Activated T-helper 9 cell treated with anti-CD3 and anti-CD28 coated beads, Interleukin-2, amount 50 U/mL, for 16 hours (primary cell): Measurements from ENCODE around the gene OS9.
A peak's percentile ranks its signal among the peaks of the same experiment; 100 is the strongest.

Source experiments
- DNase-seq: peaks from one replicate; pipeline ENCODE4 v3.0.0-alpha.2; 2020; ENCODE audit warnings: low read depth

OS9 gene

DNA sequence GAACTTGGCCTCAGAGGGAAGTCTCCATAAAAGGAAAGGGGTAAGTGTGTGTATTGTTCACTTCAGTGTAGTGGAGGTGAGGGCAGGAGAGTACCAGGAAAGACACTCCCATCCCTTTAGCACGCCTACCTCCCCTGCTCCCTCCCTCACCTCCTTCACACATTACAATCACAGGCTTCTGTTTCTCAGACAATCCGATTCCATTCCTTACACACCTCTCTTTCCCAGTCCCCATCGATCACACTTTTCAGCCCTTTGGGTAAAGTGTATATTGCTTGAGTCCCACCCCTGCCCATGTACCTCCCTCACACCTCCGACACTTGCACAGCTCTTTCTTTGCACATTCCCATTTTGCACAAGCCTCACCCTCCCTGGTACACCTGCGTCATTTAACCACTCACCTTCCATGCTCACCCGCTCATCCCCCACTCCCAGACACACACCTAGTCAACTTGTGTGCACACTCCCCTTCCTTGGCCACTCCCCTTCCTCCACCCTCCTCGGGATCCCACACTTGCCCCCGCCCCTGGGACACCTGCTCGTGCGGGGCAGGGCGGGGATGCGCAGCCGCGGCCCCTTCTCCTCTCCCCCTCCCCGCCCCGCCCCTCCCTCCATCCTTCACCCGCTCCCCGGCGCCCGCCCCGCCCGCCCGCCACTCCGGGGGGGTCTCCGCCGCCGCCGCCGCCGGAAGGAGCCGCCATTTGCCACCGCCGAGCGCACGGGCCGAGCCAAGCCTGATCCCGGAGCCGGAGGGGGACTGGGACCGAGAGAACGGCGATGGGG lies 60.7 kb downstream of the OS9 start, which contains the start of gene MARCHF9:
TSS of gene MARCHF9 (plus strand) at position 693 of the 783 bp plus-strand sequence. CDS start 426 bp downstream, outside the sequence.
- peak; percentile 78 for DNase-seq

DNA sequence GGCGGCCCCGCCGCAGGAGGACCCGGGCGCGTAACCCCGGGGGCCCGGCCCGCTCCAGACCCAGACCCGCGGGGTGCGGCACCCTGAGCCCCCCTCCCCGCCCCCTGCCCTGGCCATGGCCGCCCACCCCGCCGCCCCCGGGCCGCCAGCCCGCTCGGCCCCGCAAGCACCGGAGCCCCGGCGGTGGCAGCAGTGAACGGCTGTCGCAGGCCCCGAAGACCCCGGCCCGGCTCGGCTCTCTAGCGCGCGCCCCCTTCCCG lies 61.2 kb downstream of the OS9 start:
- no peak for DNase-seq

DNA sequence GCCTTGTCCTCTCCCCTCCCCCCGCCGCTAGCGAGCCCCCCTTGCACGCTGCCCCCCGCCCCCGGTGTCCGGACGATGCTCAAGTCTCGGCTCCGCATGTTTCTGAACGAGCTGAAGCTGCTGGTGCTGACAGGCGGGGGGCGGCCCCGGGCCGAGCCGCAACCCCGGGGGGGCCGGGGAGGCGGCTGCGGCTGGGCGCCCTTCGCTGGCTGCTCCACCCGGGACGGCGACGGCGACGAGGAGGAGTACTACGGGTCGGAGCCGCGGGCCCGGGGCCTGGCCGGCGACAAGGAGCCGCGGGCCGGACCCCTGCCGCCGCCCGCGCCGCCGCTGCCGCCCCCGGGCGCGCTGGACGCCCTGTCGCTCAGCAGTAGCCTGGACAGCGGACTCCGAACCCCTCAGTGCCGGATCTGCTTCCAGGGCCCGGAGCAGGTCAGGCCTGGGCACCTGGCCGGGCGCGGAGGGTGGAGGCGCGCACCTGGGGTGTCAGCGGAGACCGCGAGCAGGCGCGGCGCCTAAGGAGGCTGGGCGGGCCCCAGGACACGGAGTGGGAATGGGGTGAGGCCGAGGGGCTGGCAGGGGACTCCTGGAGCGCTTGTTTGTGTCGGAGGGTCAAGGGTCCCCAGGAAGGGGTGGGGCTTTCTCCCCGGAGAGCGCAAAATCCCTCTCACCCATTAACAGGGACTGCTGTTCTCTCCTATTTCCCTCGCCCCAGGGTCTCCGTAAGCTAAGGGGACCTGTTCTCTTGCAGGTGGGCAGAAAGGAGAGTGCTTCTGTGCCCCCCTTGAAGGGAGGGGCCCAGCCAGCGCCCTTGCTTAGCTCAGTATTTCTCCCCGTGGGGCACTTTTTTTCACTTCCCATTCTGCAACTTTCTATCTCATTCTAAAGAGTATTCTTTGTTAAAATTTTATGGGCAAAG lies 61.8 kb downstream of the OS9 start:
- peak; percentile 28 for DNase-seq

DNA sequence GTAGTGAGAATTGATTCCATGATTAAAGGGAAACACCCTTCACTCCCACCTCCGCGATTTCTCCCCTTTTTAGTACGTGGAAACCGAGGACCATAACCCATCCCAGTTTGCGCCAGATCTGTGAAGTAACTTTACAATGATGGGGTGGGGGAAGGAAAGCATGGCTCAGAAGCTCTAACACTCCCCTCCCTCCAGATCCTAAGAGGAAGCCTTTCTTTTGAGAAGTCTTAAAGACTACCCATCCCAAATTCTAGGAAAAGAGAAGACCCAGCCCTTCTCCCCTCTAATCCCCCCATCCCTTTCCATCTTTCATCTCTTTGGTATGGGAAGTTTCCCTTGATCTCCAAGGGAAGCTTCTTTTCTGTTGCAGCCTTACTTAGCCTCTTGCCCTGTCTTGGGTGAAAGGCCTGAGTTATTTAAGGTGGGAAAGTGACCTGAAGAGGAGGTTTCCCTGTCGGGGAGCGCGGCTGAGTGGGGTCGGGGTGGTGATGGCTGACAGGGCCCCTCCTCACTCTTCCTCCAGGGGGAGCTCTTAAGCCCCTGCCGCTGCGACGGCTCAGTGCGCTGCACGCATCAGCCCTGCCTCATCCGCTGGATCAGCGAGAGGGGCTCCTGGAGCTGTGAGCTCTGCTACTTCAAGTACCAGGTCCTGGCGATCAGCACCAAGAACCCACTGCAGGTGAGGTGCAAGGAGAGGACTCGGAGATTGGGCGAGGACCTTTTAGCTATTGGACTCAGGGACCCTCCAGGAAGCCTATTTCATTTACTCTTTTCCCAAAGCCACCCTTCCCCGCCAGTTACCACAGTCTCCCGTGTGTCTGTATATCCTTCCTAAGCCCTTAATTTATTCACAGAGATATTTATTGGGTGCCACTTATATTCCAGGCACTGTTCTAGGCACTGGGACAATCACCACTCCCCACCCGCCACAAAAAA lies 62.7 kb downstream of the OS9 start:
- peak; percentile 62 for DNase-seq

DNA sequence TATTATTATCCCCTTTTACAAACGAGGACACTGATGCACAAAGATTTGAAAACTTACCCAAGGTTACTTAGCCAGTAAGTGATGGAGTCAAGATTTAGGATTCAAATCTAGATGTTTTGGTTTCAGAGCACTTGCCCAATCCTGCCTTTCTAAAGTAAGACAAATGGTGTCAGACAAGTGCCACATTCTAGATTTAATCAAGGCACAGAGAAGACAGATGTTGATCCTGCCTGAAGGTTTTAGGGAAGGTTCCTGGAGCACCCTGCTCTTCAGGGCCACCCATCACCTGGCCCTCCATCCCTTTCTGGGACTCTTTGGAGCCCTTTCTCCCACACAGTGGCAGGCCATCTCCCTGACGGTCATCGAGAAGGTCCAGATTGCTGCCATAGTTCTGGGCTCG lies 63.8 kb downstream of the OS9 start:
- DNase-seq = no peak

DNA sequence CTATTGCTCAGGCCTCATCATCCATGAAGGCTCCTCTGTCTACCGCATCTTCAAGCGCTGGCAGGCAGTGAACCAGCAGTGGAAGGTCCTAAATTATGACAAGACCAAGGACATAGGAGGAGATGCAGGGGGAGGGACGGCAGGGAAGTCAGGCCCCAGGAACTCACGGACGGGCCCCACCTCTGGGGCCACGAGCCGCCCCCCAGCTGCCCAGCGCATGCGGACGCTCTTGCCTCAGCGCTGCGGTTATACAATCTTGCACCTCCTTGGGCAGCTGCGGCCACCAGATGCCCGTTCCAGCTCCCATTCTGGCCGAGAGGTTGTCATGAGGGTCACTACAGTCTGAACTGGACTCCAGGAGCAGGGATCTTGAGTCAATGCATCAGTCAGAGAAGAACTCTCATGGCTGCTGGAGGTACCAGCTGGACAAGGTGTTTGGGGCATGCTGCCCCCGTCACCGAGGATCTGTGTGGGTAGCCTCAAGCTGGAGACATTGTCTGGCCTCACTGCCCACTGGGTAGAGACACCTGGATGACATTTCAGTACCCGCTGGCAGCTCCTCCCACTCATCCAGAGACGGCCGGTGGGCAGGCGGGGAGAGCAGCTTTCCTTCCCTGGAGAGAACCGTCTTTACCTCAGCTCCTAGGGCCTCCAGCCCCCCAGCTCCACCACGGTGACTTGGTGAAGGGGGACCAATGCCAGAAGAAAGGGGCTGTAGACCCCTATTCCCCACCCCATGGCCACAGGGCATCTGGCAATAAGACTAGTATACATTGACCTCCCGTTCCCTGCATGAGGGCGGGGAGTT lies 64.8 kb downstream of the OS9 start:
- DNase-seq = no peak

DNA sequence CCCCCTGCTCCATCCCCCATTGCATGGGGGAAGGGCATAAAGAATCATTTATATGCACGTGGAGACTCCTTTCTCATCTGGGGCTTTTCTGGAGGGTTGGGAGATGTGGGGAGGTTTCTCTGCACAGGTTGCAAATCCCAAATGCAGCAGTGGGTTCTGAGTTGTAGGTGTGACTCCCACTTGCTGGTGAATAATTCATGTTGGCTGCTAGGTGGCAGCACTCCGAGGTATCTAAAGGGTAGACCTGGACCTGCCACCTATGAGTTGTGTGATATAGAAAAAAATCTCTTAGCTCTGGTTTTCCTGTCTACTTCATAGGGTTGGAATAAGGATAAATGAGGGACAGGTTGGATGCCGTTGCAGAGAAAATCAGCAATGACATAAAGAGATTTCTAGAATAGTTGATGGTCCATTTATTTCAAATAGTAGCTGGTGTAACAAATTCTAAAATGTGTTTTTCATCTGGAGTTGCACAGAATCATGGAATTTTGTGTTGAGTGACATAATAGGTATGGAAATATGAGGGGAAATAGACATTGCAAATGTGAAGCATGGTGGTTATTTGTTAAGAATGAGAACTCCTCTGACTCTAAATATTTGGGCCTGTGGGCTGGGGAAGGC lies 65.5 kb downstream of the OS9 start:
- no peak for DNase-seq

DNA sequence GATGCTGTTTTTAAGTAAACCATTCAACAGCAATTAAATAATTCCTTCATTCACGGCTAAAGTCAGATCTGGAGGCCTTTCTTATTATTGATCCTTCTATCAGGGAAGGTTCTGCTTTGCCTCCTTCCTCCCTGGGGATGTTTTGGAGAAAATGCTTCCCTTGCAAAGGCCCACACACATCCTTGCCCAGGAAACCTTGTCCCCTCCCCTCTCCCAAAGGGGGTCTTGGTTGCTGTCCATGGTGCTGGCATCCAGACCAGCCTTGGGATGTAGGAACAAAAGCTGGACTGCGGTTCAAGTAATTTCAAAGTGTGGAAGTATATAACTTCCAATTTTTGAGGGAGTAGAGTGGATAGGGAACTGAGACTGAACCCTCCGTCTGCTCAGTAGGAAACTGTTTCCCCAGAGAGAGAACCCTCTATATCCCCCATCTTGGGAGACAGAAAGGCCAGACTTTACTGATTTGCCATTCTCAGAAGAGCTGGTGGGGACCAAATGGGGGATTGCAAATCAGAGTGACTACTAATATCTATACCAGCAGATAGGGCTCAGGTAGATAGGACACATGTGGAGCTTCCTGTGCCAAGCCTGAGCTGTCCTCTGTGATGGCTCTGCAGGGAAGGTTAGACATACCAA lies 66.5 kb downstream of the OS9 start:
- no peak for DNase-seq

DNA sequence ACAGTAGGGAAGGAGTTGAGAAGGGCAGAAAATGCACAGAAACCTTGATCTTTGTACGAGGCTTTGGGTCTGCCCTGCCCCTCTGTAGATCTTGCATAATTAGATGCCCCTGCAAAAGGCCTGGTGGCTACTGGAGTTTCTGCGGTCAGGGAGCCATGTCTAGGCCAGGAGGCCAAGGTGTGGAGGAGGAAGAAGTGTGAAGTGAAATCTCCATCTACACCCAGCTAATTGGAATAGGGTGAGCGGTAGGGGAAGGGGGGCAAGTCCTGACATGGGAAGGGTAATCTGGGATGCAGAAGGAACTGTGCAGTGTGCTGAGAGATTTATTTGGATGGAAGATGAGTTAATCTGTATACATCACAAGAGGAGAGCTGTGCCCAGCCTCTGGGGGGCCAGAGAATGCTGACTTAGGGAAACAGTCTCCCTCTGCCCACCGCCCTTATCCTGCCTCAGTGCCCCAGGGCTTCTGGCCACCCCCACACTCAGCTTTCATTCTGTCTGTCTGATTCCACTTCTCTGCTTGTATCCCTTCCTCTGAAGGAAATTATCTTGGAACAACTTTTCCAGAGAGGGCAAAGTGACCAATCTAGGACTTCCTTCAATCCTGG lies 67.6 kb downstream of the OS9 start:
- no peak for DNase-seq

DNA sequence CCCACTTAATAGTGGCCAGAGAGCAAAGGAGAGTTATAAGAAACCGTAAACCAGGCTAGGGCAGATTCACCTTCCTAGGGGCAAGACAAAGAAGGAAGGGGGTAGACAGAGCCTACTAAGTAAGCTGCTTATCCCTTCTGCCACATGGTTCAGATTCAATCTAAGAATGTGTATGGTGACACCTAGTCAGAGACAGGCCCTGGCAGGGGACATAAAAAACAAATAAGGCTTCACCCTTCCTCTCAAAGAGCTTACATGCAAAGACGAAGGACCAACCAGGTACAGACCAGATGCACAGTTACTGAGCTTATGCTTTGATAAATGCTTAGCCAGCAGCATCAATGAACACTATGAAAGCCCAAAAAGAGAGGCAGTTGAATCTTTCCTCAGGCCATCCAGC lies 68.5 kb downstream of the OS9 start:
- no peak for DNase-seq

DNA sequence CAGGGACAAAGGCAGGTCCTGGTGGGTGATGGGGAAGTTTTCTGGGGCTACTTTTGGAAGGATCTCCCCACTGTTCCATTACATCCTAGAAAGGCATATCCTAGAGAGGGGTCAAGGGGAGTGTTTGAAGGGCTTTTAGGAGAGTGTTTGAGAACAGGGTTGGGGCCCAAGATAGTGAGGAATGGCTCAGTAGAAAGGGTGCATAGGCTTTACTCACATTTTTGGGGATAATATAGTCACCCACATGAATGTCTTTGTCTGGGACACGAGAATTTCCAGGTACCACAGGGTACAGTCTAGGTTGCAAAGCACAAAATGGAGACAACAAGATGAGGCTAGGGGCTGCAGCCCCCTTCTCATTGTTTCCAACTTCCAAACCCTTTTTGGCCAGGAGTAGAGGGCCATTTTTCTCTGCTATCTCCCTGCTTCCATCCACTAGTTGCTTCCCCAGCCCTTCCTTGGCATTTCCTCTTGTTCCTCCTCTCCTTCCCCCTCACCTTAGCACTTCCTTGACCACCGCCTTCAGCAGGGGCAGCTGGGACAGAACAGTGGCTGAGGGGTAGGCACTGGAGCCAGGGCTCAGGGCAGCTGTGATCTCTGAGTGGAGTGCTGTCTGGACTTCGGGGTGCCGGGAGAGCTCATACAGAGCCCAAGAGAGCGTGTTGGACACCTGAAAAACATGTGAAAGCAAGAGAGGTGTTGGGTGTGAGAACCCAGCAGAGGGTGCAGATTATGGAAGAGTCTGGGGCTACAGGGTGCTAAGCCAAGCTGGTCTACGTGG lies 70.1 kb downstream of the OS9 start:
- no peak for DNase-seq

DNA sequence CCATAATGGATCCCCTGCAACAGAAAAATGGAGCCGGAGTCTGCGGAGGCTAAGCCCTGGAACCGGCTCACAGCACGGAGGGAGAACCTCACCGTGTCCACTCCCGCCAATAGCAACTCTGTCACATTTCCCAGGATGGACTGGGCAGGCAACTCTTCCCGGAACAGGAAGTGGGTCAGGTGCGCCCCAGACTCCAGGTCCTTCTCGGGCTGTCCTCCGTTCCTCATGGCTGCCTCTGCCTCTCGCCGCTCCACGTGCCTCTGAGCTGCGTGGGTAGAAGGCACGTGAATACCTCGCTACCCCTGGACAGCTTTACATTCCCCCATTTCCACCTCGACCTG lies 70.7 kb downstream of the OS9 start:
- no peak for DNase-seq

DNA sequence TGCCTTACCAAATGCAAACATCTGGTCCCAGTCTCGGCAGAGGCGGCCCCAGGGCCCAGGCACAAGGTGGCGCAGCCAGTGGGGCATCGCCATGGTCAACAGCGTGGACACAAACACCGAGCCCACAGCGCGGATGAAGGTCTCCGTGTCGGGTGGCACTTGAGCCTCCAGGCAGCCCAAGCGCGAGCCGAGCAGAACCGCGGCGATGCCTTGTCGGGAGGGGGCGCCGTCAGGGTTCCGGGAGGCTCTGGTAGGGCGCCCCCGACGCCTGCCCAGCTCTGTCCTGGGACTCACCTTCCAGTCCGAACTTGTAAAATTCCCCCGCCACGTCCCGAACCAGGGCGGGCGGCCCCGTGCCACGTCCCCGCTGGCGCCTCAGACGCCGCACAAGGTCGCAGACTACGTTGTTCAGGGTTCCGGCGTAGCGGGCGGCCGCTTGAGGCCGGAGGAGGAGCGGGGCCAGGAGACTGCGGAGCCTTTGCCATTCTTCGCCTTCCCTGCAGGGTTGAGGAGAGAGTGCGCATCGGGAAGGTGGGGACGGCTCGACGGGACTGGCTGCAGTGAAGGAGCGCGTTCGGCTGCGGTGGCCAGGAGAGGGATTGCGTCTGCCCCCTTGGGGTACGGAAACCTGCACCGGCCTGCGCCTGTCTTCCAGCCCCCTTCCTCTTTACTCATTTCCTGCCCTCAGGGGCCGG lies 71.2 kb downstream of the OS9 start:
- peak; percentile 45 for DNase-seq

DNA sequence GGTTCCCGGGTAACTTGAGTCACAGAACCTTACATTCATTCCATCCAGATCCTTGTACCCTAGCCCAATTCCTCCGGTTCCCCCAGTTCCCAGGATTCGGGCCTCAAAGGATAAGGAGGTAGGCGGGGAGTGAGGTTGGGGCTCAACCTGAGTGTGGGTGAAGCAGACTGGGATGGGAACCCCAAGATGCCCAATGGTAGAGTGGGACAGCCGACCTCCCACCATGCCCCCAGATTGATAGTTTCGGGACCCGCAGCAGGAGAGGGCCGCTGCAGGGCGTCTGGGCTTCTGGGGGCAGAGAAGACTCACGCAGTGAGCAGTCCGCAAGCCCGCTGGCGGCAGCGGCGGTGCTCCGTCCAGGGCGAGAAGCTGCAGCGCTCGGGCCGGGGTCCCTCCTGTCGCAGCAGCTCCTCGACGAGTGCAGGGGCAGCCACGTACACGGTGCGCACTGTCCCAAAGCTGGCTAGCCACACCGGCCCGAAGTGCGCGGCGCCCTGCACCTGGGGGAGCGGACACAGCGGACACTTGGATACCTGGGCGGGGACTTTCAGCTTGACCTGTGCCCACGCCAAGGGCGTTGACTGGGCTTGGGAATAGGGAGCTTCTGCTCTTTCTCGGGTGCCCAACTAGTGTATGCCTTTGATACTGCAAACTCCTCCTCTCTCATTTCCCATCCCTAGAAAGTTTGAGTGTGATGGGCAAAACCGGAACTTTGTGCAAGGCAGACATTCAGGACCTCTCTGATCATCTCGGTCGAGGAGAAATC lies 71.9 kb downstream of the OS9 start:
- no peak for DNase-seq

DNA sequence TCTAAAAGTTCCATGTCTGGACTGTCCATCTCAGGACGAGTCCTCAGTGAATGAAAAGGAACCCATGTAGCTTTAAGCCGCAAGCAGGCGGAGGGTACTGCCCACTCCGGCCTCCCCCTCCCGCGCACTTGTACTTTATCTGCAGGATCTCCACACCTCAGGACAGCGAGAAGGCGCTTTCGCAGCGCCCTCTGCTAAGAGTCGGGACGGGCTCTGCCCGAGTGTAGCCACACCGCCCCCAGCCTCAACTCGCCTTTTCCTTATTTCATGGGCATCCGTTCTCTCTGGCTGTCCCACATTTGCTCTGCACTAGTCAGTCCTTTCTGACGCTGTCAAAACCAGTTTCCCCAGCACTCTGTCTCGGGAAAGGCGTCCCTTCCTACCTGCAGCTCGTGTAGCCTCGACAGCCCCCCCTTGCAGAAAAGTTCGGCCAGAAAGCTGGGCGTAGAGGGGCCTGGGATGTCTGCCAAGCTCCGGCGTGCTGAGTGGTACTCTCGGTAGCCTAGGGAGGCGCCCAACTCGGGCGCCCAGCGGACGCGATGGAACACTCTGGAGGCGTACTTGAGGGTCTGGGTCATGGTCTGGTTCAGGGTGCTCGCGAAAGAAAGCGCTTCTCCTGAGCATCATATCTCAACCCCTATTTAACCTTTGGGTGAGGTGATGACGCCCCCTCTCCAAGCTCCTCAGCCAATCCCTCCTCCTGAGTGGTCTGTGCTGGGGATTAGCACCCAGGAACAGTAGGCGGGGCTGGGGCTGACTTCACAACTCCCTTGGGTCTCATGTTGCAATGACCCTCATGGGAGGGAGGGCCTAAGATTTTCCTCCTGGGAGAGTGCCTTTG lies 72.8 kb downstream of the OS9 start, which contains the start of gene CYP27B1:
TSS of gene CYP27B1 (minus strand) at position 615 of the 841 bp plus-strand sequence. CDS start at position 578, 37 bp downstream.
- no peak for DNase-seq

DNA sequence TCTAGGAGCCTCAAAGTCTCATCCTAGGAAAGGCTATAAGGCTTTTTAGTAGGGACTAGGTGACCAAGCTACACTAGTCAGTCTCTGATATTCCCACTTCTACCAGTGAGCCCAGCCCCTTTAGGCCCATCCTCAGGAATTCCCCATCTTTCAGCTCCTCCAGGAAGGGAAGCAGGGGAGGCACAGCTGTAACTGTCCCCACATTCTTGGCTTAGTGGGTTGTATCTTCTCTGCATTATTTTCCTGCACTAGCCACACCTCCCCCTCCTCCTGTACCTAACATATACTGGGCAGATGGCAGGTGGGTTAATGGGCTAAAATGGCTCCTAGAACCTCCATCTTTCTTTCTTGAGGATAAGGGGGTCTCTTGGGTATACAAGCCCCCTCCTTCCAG lies 73.4 kb downstream of the OS9 start:
- no peak for DNase-seq

DNA sequence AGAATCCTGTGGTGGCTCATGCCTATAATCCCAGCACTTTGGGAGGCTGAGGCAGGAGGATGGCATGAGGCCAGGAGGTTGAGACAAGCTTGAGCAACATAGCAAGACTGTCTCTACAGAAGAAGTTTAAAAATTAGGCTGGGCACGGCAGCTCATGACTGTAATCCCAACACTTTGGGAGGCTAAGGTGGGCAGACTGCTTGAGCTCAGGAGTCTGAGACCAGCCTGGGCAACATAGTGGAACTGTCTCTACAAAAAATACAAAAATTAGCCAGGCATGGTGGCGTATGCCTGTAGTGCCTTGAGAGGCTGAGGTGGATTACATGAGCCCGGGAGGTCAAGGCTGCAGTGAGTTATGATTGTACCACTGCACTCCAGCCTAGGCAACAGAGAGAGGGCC lies 73.9 kb downstream of the OS9 start:
- no peak for DNase-seq
